ENCODE data around the gene STAP1.
"Not testable (repeated sequence)": the region's sequence is repeated elsewhere in the genome, so short reads cannot be mapped to it uniquely, and the experiment has no call there.

STAP1 gene

DNA sequence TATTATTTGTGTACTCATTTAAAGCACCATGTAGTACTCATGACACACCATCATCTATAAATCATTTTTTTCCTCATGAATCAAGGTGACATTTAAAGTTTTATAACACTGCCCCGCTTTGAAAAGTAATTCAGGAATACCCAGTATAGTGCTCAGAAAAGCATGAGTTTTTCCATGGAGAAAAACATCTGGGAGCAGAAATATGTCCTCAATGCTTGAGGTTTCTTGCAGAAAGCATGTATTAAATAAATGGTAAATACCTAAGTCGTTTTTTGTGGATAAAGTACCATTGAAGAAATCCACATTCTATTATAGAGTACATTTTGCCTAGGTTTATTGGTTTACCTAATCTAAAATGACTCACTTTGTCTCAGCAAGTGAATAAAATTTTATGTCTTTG is 76.2 kb downstream of the STAP1 start:
- DNase-seq, result no peak

DNA sequence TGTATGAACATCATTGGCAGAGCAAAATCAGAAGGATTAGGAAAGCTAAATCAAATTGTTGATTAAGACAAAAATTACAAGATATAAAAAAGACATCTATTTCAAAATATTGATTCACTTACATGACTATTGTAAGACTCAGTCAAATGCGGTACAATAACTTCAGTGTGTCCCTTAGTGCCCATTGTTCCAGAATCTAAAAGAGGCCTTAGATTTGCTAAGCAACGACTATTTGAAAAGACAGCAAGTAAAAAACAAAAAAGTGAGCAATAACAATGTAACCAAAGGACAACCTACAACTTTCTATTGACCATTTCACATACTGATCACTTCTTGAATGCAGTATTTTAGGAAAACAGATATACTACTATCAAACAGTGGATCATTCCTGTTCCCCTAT is 76.8 kb downstream of the STAP1 start:
- no peak for DNase-seq

DNA sequence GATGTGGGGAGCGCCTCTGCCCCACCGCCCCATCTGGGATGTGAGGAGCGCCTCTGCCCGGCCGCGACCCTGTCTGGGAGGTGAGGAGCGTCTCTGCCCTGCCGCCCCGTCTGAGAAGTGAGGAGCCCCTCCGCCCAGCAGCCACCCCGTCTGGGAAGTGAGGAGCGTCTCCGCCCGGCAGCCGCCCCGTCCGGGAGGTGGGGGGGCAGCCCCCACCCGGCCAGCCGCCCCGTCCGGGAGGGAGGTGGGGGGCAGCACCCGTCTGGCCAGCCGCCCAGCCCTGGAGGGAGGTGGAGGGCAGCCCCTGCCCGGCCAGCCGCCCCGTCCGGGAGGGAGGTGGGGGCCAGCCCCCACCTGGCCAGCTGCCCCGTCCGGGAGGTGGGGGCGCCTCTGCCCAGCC is 78.5 kb downstream of the STAP1 start:
- not testable (repeated sequence) for DNase-seq

DNA sequence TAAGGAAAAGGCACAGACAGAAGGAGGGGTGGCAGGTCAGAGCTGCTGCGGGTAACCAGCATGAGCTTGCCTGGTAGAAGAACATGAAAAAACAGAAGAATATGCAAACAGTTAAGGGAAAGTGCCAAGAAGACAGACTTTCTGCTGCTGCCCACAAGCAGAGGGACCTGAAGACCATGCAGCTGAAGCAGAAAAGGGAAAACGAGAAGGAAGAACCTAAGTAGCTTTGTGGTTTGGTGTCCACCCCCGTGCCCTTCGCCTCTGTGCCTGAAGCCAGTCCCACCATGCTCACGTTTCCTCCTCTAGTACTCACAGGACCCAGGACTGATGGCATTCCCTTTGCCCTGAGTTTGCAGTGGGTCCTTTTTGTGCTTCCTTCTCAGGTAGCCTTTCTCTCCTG is 79.6 kb downstream of the STAP1 start:
- no peak for DNase-seq

DNA sequence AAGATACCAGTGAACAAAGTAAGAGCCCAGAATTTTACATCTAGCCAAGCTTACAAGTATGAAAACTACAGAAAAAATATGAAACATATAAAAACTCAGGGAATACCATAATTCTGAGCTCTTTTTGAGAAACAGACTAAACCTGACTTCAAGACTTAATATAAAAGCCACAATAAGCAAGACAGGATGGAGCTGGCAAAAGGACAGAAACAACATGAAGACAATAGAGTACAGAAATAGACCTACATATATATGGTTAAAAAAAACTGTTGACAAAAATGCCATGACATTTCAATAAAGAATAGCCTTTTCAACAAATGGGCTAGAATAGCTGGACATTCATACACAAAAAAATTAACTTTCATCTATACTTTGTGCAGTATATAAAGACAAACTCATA is 93.0 kb downstream of the STAP1 start:
- DNase-seq, result no peak
